Adrenal gland (tissue), 12 donors: ENCODE measurements around the gene WT1. TPM values are rescaled to one million over a fixed set of nuclear protein-coding genes. Genes with fewer than 3 reads are reported as not detected.

ENCODE experiments used
- DNase-seq, 7 donors: peaks; one replicate each; pipeline ENCODE4 v3.0.0-alpha.2; 2019 to 2020
- H3K27ac ChIP-seq, 5 donors: fragments of 200-600 bp; sonication (generic) in 4 of 5; 1 replicate in 3 of 5; 2 replicates in 2 of 5; pipeline versions ENCODE4 v1.5.1 to v1.8.0; 2016 to 2020; ENCODE audit warnings: mild to moderate bottlenecking in 1 of 5
- H3K27me3 ChIP-seq: fragments of 200-600 bp; 2 replicates; pipeline ENCODE4 v1.8.0; 2021
- H3K36me3 ChIP-seq, 2 donors: fragments of 200-600 bp; replicated peaks in 1 of 2; 1 replicate in 1 of 2; 2 replicates in 1 of 2; pipeline versions ENCODE4 v1.5.1 to v1.8.0; 2018 to 2022
- H3K4me1 ChIP-seq, 2 donors: fragments of 200-600 bp; replicated peaks in 1 of 2; 1 replicate in 1 of 2; 2 replicates in 1 of 2; pipeline versions ENCODE4 v1.5.1 to v1.8.0; 2018 to 2021
- H3K4me3 ChIP-seq, 4 donors: fragments of 200-600 bp; sonication (generic) in 3 of 4; one replicate each; pipeline ENCODE4 v1.5.1; 2016 to 2018
- H3K9me3 ChIP-seq, 3 donors: fragments of 200-600 bp; sonication (generic) in 1 of 3; replicated peaks in 1 of 3; 1 replicate in 2 of 3; 2 replicates in 1 of 3; pipeline versions ENCODE4 v1.5.1 to v1.8.0; 2016 to 2021
- CTCF ChIP-seq, 6 experiments: fragments of 450-650 bp in 4 of 6; fragments of 200-600 bp in 2 of 6; sonication (generic) in 1 of 6; IDR thresholded peaks; 1 replicate in 5 of 6; 2 replicates in 1 of 6; pipeline versions ENCODE4 v1.5.1 to v1.8.0; 2016 to 2021; ENCODE audit warnings: antibody characterized with exemption in 6 of 6, mild to moderate bottlenecking in 2 of 6, moderate library complexity in 1 of 6
- POLR2A ChIP-seq, 2 donors: fragments of 450-650 bp; IDR thresholded peaks; one replicate each; pipeline ENCODE4 v1.6.1; 2017; ENCODE audit warnings: antibody characterized with exemption in 2 of 2, mild to moderate bottlenecking in 2 of 2, moderate library complexity in 1 of 2
- WGBS, 4 donors: extraction: QIAGEN DNeasy Blood & Tissue Kit in 2 of 4; methylation state at CpG; one replicate each; pipeline versions ENCODE4 v1.1.5 to v1.1.7; 2013 to 2017; 5-methylcytosine and 5-hydroxymethylcytosine counted together
- intact Hi-C, 2 donors: fragments of 100-400 bp; cut with DNase I; formaldehyde crosslinking; loops; one replicate each; pipeline versions ENCODE4 v1.14.1 to v1.15.0; 2022 to 2023
- polyA plus RNA-seq, 3 donors: library from polyadenylated mRNA; stranded (reverse); fragments of 200-250 nt in 2 of 3; fragments of 350-450 nt in 1 of 3; fragmentation: Illumina TruSeq in 1 of 3; extraction: RNeasy Lipid Tissue Mini Kit (QIAGEN cat#74804) in 1 of 3; gene quantifications; one replicate each; pipeline ENCODE4 v1.2.3, GENCODE V29; 2013 to 2014
- total RNA-seq, 9 donors: library from RNA; depleted of rRNA in 4 of 9; stranded (reverse); fragments of >200 nt in 4 of 9; fragments of 120-200 nt in 1 of 9; fragmentation: NEBNext Ultra II Directional in 1 of 9; extraction: Animal tissue kit (Norgen Biotek cat#: 25700) in 1 of 9; gene quantifications; one replicate each; pipeline versions ENCODE4 v1.1.0 to v1.2.4, GENCODE V29; 2013 to 2023
- donor health status: healthy with polysubstance abuse.
- donor health status: Bipolar disorder and iron deficiency.
- donor health status: DM: yes; HTN: yes; CAD: no.
- donor health status: DM: no; HTN: no; CAD: no.
- donor health status: DM: no; HTN: no; CAD: no.
- donor health status: DM: yes; HTN: yes; CAD: no.

WT1 gene
- total and polyA plus RNA-seq, 12 donors = 0.14 to 2.8 (median 0.39) TPM; not detected in 3

GRCh38 chr11:32462011-32462690, 26.8 kb upstream of the WT1 start:
- Histone ChIP-seq H3K27me3 (no peaks in the 10 kb centered on the region), H3K27ac (no peak overlapping the region), H3K36me3 (no peaks in the 10 kb centered on the region), H3K4me3 (no peak overlapping the region), H3K9me3 (no peaks in the 10 kb centered on the region), H3K4me1 (no peaks in the 10 kb centered on the region)
- no peak for DNase-seq
- TF ChIP-seq POLR2A (IDR thresholded peaks at IDR 0.05) (no peak), CTCF (IDR thresholded peaks at IDR 0.05) (no peak)
- intact Hi-C loops = no loop called here
- 71 to 82% (median 76%) methylated on average over 9 of the region's 9 CpGs for WGBS, 4 donors

DNA sequence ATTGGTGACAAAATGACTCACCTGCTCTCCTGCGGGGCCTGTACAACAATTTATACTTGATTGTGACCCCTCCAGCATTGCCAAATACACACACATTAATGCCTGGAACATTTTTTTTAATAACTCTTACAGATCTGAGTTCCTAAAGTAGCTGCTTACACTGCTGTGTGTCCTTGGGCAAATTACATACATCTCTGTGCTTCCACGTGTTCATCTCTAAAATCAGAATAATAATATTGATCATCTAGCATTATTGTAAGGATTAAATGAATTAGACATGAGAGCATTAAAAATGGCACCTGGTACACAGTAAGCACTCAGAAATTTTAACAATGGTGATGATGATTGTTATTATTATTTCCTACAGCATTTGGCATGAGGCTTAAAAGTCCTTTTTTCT, 21.5 kb upstream of the WT1 start:
- no peak for TF ChIP-seq CTCF (IDR thresholded peaks at IDR 0.05)
- no peak for TF ChIP-seq POLR2A (IDR thresholded peaks at IDR 0.05)
- WGBS, 4 donors = 83 to 88% (median 86%) methylated on average over 2 of the region's 2 CpGs
- no peaks in the 10 kb centered on the region for H3K36me3 ChIP-seq
- no peak for DNase-seq
- intact Hi-C loops = no loop called here
- H3K27ac ChIP-seq = no peak overlapping the region
- H3K4me1 ChIP-seq = no peaks in the 10 kb centered on the region
- H3K27me3 ChIP-seq = no peaks in the 10 kb centered on the region
- H3K9me3 ChIP-seq = no peaks in the 10 kb centered on the region
- H3K4me3 ChIP-seq = no peak overlapping the region

DNA sequence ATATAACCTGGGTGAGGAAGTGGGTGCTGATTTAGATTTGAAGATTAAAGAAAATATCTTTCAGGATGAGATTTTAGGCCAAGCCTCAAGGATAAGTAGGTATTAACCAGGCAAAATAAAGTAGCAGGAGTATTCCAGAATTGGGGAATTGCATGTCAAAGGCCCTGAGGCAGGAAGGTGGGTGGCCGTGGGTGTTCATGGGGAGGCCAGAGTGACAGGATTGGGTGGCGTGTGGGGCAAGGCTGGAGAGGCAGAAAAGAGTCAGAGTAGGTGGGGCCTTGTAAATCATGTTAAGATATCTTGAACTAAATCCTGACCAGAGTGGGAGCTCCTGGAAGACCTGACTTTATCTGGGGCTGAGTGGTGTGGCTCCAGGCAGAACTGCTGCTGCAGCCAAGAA, 19.7 kb upstream of the WT1 start:
- no peak overlapping the region for H3K27ac ChIP-seq
- DNase-seq = no peak
- no peaks in the 10 kb centered on the region for H3K36me3 ChIP-seq
- TF ChIP-seq CTCF (IDR thresholded peaks at IDR 0.05) (no peak), POLR2A (IDR thresholded peaks at IDR 0.05) (no peak)
- H3K27me3 ChIP-seq = no peaks in the 10 kb centered on the region
- no peak overlapping the region for H3K4me3 ChIP-seq
- no peaks in the 10 kb centered on the region for H3K4me1 ChIP-seq
- no peaks in the 10 kb centered on the region for H3K9me3 ChIP-seq
- intact Hi-C loops = no loop called here
- WGBS, 4 donors = 77 to 88% (median 81%) methylated on average over 2 of the region's 2 CpGs

- intact Hi-C loops = no loop called here
- no peaks in the 10 kb centered on the region for H3K4me1 ChIP-seq
- H3K27me3 ChIP-seq = no peaks in the 10 kb centered on the region
- TF ChIP-seq POLR2A (IDR thresholded peaks at IDR 0.05) (no peak), CTCF (IDR thresholded peaks at IDR 0.05) (no peak)
- H3K9me3 ChIP-seq = no peaks in the 10 kb centered on the region
- DNase-seq = peak in 1 of 7 donors; percentile 28
- no peak overlapping the region for H3K4me3 ChIP-seq
- 56 to 72% (median 61%) methylated on average over 4 of the region's 4 CpGs for WGBS, 4 donors
- no peak overlapping the region for H3K27ac ChIP-seq
- no peaks in the 10 kb centered on the region for H3K36me3 ChIP-seq
These were observed 16.5 kb upstream of the WT1 start for GRCh38 chr11:32451808-32452207.
